ENCODE results near the gene GPR25.
"Not testable (repeated sequence)": the region's sequence is repeated elsewhere in the genome, so short reads cannot be mapped to it uniquely, and the experiment has no call there.

GPR25 gene

GRCh38 chr1:200909071-200909470 is 36.3 kb downstream of the GPR25 start:
- no peak overlapping the region for H3K4me3 ChIP-seq (ENCODE audit: low read depth, low read length)

GRCh38 chr1:200909757-200910239 is 37.0 kb downstream of the GPR25 start:
- H3K4me1 ChIP-seq (ENCODE audit: control insufficient read depth, insufficient read depth, low read length): no peaks in the 10 kb centered on the region
- no peaks in the 10 kb centered on the region for H3K27me3 ChIP-seq (ENCODE audit: control insufficient read depth, insufficient read depth, low read length)
- H3K9ac ChIP-seq (ENCODE audit: low read depth, low read length): no peak overlapping the region
- H3K4me3 ChIP-seq (ENCODE audit: low read depth, low read length): no peak overlapping the region
- peaks cover 50% of the 10 kb centered on the region for H3K36me3 ChIP-seq (ENCODE audit: control insufficient read depth, insufficient read depth, low read length)
- no peaks in the 10 kb centered on the region for H3K9me3 ChIP-seq (ENCODE audit: control insufficient read depth, insufficient read depth, low read length)

More at GRCh38 chr1:200909071-200909470, 36.3 kb downstream of the GPR25 start:
- no peak overlapping the region for H3K9ac ChIP-seq (ENCODE audit: low read depth, low read length)
- no peaks in the 10 kb centered on the region for H3K27me3 ChIP-seq (ENCODE audit: control insufficient read depth, insufficient read depth, low read length)
- peaks cover 50% of the 10 kb centered on the region for H3K36me3 ChIP-seq (ENCODE audit: control insufficient read depth, insufficient read depth, low read length)
- no peaks in the 10 kb centered on the region for H3K9me3 ChIP-seq (ENCODE audit: control insufficient read depth, insufficient read depth, low read length)
- H3K4me1 ChIP-seq (ENCODE audit: control insufficient read depth, insufficient read depth, low read length): no peaks in the 10 kb centered on the region

GRCh38 chr1:200911361-200911760 is 38.6 kb downstream of the GPR25 start:
- Histone ChIP-seq H3K9ac (ENCODE audit: low read depth, low read length) (no peak overlapping the region), H3K9me3 (ENCODE audit: control insufficient read depth, insufficient read depth, low read length) (no peaks in the 10 kb centered on the region), H3K4me3 (ENCODE audit: low read depth, low read length) (no peak overlapping the region), H3K36me3 (ENCODE audit: control insufficient read depth, insufficient read depth, low read length) (peaks cover 50% of the 10 kb centered on the region), H3K4me1 (ENCODE audit: control insufficient read depth, insufficient read depth, low read length) (peaks cover under 1% of the 10 kb centered on the region), H3K27me3 (ENCODE audit: control insufficient read depth, insufficient read depth, low read length) (no peaks in the 10 kb centered on the region)

- H3K4me1 ChIP-seq (ENCODE audit: control insufficient read depth, insufficient read depth, low read length); H3K9me3 ChIP-seq (ENCODE audit: control insufficient read depth, insufficient read depth, low read length): not testable (repeated sequence)
- peaks cover 50% of the 10 kb centered on the region for H3K36me3 ChIP-seq (ENCODE audit: control insufficient read depth, insufficient read depth, low read length)
Observed at GRCh38 chr1:200911936-200912335, 39.2 kb downstream of the GPR25 start.

GRCh38 chr1:200912737-200913407 is 40.1 kb downstream of the GPR25 start:
- Histone ChIP-seq H3K4me3 (ENCODE audit: low read depth, low read length) (no peak overlapping the region), H3K9ac (ENCODE audit: low read depth, low read length) (no peak overlapping the region), H3K36me3 (ENCODE audit: control insufficient read depth, insufficient read depth, low read length) (peaks cover 50% of the 10 kb centered on the region), H3K4me1 (ENCODE audit: control insufficient read depth, insufficient read depth, low read length) (peaks cover 10% of the 10 kb centered on the region), H3K9me3 (ENCODE audit: control insufficient read depth, insufficient read depth, low read length) (no peaks in the 10 kb centered on the region), H3K27me3 (ENCODE audit: control insufficient read depth, insufficient read depth, low read length) (no peaks in the 10 kb centered on the region)

More at GRCh38 chr1:200911936-200912335, 39.2 kb downstream of the GPR25 start:
- not testable (repeated sequence) for H3K9ac ChIP-seq (ENCODE audit: low read depth, low read length); H3K27me3 ChIP-seq (ENCODE audit: control insufficient read depth, insufficient read depth, low read length); H3K4me3 ChIP-seq (ENCODE audit: low read depth, low read length)

- Histone ChIP-seq H3K36me3 (ENCODE audit: control insufficient read depth, insufficient read depth, low read length) (peaks cover 22% of the 10 kb centered on the region), H3K4me1 (ENCODE audit: control insufficient read depth, insufficient read depth, low read length) (peaks cover 10% of the 10 kb centered on the region), H3K9ac (ENCODE audit: low read depth, low read length) (peak overlapping the region; percentile 76), H3K4me3 (ENCODE audit: low read depth, low read length) (peak overlapping the region; percentile 53), H3K27me3 (ENCODE audit: control insufficient read depth, insufficient read depth, low read length) (no peaks in the 10 kb centered on the region), H3K9me3 (ENCODE audit: control insufficient read depth, insufficient read depth, low read length) (no peaks in the 10 kb centered on the region)
Observed at GRCh38 chr1:200916152-200916551, 43.4 kb downstream of the GPR25 start.

GRCh38 chr1:200916681-200917080 is 43.9 kb downstream of the GPR25 start:
- H3K9me3 ChIP-seq (ENCODE audit: control insufficient read depth, insufficient read depth, low read length): no peaks in the 10 kb centered on the region
- H3K4me3 ChIP-seq (ENCODE audit: low read depth, low read length): peak overlapping the region; percentile 53
- peaks cover 10% of the 10 kb centered on the region for H3K4me1 ChIP-seq (ENCODE audit: control insufficient read depth, insufficient read depth, low read length)
- H3K9ac ChIP-seq (ENCODE audit: low read depth, low read length): peak overlapping the region; percentile 76
- peaks cover 16% of the 10 kb centered on the region for H3K36me3 ChIP-seq (ENCODE audit: control insufficient read depth, insufficient read depth, low read length)
- no peaks in the 10 kb centered on the region for H3K27me3 ChIP-seq (ENCODE audit: control insufficient read depth, insufficient read depth, low read length)

GRCh38 chr1:200917291-200917817 is 44.6 kb downstream of the GPR25 start:
- H3K36me3 ChIP-seq (ENCODE audit: control insufficient read depth, insufficient read depth, low read length): peaks cover 10% of the 10 kb centered on the region
- no peak overlapping the region for H3K4me3 ChIP-seq (ENCODE audit: low read depth, low read length)
- H3K9ac ChIP-seq (ENCODE audit: low read depth, low read length): peak overlapping the region; percentile 76
- H3K9me3 ChIP-seq (ENCODE audit: control insufficient read depth, insufficient read depth, low read length): no peaks in the 10 kb centered on the region
- no peaks in the 10 kb centered on the region for H3K27me3 ChIP-seq (ENCODE audit: control insufficient read depth, insufficient read depth, low read length)
- peaks cover 10% of the 10 kb centered on the region for H3K4me1 ChIP-seq (ENCODE audit: control insufficient read depth, insufficient read depth, low read length)

GRCh38 chr1:200918006-200918405 is 45.2 kb downstream of the GPR25 start:
- Histone ChIP-seq H3K4me1 (ENCODE audit: control insufficient read depth, insufficient read depth, low read length) (peaks cover 10% of the 10 kb centered on the region), H3K4me3 (ENCODE audit: low read depth, low read length) (no peak overlapping the region), H3K27me3 (ENCODE audit: control insufficient read depth, insufficient read depth, low read length) (no peaks in the 10 kb centered on the region), H3K9ac (ENCODE audit: low read depth, low read length) (no peak overlapping the region), H3K9me3 (ENCODE audit: control insufficient read depth, insufficient read depth, low read length) (no peaks in the 10 kb centered on the region), H3K36me3 (ENCODE audit: control insufficient read depth, insufficient read depth, low read length) (peaks cover 4% of the 10 kb centered on the region)

GRCh38 chr1:200919386-200919785 is 46.6 kb downstream of the GPR25 start:
- Histone ChIP-seq H3K27me3 (ENCODE audit: control insufficient read depth, insufficient read depth, low read length) (no peaks in the 10 kb centered on the region), H3K9me3 (ENCODE audit: control insufficient read depth, insufficient read depth, low read length) (no peaks in the 10 kb centered on the region), H3K4me1 (ENCODE audit: control insufficient read depth, insufficient read depth, low read length) (peaks cover 10% of the 10 kb centered on the region), H3K4me3 (ENCODE audit: low read depth, low read length) (no peak overlapping the region), H3K9ac (ENCODE audit: low read depth, low read length) (no peak overlapping the region), H3K36me3 (ENCODE audit: control insufficient read depth, insufficient read depth, low read length) (no peaks in the 10 kb centered on the region)

- H3K4me3 ChIP-seq (ENCODE audit: low read depth, low read length): no peak overlapping the region
- peaks cover 6% of the 10 kb centered on the region for H3K4me1 ChIP-seq (ENCODE audit: control insufficient read depth, insufficient read depth, low read length)
- H3K27me3 ChIP-seq (ENCODE audit: control insufficient read depth, insufficient read depth, low read length): no peaks in the 10 kb centered on the region
- H3K9ac ChIP-seq (ENCODE audit: low read depth, low read length): no peak overlapping the region
- H3K9me3 ChIP-seq (ENCODE audit: control insufficient read depth, insufficient read depth, low read length): no peaks in the 10 kb centered on the region
- no peaks in the 10 kb centered on the region for H3K36me3 ChIP-seq (ENCODE audit: control insufficient read depth, insufficient read depth, low read length)
Observed at GRCh38 chr1:200921571-200922110, 48.9 kb downstream of the GPR25 start.

- H3K4me3 ChIP-seq (ENCODE audit: low read depth, low read length): no peak overlapping the region
- no peaks in the 10 kb centered on the region for H3K27me3 ChIP-seq (ENCODE audit: control insufficient read depth, insufficient read depth, low read length)
- H3K36me3 ChIP-seq (ENCODE audit: control insufficient read depth, insufficient read depth, low read length): no peaks in the 10 kb centered on the region
- H3K9me3 ChIP-seq (ENCODE audit: control insufficient read depth, insufficient read depth, low read length): no peaks in the 10 kb centered on the region
- H3K9ac ChIP-seq (ENCODE audit: low read depth, low read length): no peak overlapping the region
- no peaks in the 10 kb centered on the region for H3K4me1 ChIP-seq (ENCODE audit: control insufficient read depth, insufficient read depth, low read length)
Observed at GRCh38 chr1:200922406-200922805, 49.6 kb downstream of the GPR25 start.

Data from iPS-15b (cell line).